ENCODE results near the gene DDI2. TPM values are rescaled to one million over a fixed set of nuclear protein-coding genes. Genes with fewer than 3 reads are reported as not detected.
"Not testable (repeated sequence)": the region's sequence is repeated elsewhere in the genome, so short reads cannot be mapped to it uniquely, and the experiment has no call there.

The DDI2 gene
- total RNA-seq, 2 donors from 2014 or later, result 23.8 to 27.4 TPM

DNA sequence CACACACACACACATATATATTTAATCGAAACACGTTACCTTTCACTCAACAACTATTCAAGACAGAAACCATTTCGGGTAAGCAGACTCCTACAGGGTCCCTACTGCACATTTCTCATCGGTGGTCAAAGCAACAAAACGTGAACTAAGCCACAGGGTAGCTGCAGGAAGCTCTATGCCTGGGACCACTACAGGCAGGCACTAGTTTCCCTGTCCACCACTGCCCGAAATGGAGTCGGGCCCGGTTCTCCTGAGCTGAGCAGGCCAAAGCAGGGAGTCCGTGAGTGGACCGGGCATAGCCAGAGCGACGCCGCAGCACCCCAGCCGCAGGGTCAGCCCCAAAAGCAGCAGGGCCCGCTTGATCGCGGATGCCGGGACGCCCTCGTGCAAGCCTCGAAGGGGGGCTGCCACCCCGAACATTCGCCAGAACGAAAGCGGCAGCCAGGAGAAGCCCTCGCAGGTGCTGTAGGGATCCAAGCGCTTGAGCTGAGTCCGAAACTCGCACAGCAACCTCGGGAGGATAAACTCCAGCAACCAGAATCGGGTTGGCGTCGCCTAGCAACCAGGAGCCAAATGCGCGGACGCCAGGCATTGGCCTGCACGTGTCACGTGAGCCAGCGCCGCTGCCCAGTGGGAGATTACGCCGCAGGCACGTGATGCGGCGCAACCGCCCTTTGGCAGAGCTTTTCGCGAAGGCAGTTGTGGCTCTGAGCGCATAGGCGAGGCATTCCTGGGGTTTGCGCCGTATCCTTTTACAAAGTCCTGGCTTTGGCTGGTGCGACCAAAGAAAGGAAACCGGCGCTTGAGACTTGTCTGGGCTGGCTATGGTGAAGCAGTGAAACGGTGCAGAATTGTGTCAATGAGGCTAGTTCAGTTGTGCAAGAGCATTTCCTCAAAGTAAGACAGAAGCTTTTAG is 13.9 kb upstream of the DDI2 start:
- intact Hi-C loops (cut with DNase I), result no loop called here
- DNase-seq (ENCODE audit: low spot score), result peak; percentile 99

DNA sequence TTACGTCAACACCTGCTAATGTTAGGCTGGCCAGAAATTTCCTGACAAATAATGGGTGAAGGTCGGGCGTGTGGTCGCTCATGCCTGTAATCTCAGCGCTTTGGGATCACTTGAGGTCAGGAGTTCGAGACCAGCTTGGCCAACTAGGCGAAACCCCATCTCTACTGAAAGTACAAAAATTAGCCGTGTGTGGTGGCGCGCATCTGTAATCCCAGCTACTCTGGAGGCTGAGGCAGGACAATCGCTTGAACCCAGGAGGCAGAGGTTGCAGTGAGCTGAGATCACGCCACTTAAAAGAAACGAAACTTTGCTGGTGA is 13.3 kb upstream of the DDI2 start:
- intact Hi-C loops (cut with DNase I); DNase-seq (ENCODE audit: low spot score): not testable (repeated sequence)

DNA sequence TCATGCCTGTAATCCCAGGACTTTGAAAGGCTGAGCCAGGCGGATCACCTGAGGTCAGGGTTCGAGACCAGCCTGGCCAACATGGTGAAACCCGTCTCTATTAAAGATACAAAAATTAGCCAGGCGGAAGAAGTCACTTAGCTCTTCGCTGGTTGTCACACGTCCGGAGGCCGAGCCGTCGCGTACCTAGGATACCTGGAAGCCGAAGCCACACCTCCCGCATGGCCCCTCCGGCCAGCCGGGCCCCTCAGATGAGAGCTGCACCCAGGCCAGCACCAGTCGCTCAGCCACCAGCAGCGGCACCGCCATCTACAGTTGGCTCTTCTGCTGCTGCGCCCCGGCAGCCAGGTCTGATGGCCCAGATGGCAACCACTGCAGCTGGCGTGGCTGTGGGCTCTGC is 12.9 kb upstream of the DDI2 start:
- intact Hi-C loops (cut with DNase I); DNase-seq (ENCODE audit: low spot score): not testable (repeated sequence)

DNA sequence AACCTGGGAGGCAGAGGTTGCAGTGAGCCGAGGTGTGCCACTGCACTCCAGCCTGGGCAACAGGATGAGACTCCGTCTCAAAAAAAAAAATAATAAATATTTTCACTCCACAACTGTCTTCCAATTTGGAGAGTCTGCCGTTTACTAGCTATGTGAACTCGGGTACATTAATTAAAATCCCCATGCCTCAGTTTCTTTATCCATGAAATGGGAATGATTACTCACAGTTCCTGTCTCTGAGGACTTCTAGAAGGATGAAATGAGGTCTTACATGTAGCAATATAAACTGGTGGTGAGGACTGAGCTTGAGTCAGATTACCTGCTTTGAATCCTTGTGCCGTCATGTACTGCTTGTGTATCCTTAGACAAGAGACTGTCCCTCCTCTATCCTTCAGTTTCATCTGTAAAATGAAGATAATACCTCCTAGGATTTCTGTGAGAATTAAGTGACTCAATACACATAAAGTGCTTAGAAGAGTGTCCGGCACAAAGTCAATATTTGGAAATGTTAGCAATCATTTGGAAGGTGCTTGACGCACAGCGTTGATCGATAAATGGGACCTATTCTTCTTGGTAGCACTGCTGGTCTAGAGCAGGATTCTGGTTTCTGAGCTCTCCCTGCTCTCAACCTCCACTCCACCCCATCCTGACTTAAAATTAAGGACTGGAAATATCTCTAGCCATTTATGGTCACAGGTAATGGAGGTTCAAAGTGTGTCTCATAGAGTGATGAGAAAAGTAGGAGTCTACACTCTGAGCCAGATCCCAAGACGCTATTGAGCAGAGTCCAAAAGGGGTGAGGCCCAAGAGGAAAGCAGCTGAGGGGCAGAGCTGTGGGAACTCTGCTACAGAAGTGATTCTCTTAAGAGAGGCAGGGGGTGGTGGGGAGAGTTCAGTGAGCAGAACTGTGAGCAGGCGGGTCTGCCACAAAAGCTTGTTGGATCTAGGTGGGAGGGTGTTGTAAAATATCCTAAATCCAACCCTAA is 11.6 kb upstream of the DDI2 start:
- intact Hi-C loops (cut with DNase I), result no loop called here
- no peak for DNase-seq (ENCODE audit: low spot score)

DNA sequence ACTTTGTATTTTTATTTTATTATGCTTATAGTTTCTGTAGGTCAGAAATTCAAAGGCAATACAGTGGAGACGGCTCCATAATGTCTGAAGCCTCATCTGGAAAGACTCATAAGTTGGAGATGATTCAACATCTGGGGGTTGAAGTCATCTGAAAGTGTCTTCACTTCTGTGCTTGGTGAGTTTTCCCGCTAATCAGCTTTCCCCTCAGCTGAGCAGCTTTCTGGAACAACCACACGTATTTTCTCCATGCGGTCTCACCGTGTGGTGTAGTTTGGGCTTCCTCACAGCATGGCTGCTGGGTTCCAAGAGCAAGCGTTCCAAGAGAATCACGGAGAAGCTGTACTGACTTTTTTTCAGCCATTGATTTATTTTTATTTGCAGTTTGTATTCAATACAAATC is 7.6 kb upstream of the DDI2 start:
- intact Hi-C loops (cut with DNase I), result no loop called here
- DNase-seq (ENCODE audit: low spot score), result no peak

DNA sequence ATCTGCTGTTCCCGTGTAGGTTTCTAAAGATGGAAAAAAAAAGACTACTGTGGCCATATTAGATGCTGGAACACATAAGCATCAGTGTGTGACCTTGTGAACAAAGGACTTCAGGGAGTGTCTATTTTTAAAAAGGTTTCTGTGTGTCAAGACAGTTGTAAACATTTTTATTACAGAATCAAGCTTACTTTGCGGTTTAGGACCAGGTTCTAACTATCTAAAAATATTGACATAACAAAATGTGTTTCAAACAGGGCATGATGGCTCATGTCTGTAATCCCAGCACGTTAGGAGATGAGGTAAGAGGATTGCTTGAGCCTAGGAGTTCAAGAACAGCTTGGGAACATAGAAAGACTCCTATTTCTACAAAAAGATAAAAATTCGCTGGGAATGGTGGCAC is 7.1 kb upstream of the DDI2 start:
- intact Hi-C loops (cut with DNase I), result no loop called here

DNA sequence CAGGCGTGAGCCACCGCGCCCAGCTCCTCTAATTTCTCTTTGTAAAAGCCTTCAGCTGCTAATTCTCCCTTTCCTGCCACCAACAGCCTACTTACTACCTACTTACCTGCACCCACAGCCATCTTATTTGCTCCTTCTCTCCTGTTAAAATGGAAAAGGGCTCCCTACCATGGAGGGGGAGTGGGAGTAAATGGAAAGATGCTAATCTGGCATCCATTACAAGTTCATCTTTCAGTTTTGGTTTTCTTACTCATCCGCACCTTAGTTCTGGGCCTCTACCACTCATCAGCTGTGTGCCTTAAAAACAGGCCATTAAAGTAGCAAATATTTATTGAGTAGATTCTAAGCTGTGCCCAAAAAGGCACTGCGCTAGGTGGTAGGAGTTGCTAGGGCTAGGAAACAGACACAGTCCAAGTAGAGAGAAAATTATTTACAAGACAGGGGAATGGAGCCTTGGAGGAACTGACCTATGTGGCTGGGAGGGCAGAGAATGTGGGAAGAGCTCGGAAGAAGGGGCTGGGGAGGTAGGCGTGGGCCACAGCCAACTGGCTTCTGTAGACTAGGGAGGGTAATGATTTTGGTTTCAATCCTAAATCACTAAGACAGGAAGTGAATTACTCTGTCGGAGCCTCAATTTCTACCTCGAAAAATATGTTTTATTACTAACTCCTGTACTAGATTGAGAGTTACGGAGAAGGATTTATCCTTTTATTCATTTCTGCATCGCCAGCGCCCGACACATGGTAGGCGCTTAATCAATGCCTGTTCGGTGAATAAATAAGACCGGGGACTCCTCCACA is 685 bp upstream of the DDI2 start:
- intact Hi-C loops (cut with DNase I), result no loop called here

More for the DNA sequence above, 7.1 kb upstream of the DDI2 start:
- DNase-seq (ENCODE audit: low spot score), result no peak

DNA sequence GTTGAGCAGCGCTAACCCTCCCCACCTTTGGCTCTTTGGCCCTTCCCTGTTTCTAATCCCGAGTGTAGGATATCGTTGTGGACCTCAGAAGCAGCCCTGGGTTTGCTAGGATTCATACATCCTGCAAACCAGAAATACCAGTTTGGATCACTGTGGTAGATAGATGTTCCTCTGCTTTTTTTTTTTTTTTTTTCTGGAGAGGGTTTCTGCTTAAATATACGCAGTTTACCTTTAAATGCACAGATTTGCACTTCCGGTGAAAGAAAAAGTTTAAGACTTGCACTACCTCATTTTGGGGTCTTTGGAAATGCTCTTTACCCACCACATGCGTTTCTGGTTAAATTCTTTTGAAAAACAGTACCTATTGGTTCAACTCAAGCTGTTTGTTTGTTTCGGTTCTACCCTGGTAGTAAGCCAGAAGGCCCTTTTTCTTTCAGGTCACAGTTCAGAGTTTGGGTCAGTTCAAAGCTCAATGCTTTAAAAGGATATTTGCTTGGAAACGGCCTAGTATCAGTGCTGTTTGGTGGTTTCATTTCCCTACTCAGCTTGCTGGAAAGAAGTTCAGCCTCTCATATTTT is 908 bp downstream of the DDI2 start:
- no peak for DNase-seq (ENCODE audit: low spot score)
- intact Hi-C loops (cut with DNase I), result no loop called here

More for the DNA sequence above, 685 bp upstream of the DDI2 start:
- no peak for DNase-seq (ENCODE audit: low spot score)

DNA sequence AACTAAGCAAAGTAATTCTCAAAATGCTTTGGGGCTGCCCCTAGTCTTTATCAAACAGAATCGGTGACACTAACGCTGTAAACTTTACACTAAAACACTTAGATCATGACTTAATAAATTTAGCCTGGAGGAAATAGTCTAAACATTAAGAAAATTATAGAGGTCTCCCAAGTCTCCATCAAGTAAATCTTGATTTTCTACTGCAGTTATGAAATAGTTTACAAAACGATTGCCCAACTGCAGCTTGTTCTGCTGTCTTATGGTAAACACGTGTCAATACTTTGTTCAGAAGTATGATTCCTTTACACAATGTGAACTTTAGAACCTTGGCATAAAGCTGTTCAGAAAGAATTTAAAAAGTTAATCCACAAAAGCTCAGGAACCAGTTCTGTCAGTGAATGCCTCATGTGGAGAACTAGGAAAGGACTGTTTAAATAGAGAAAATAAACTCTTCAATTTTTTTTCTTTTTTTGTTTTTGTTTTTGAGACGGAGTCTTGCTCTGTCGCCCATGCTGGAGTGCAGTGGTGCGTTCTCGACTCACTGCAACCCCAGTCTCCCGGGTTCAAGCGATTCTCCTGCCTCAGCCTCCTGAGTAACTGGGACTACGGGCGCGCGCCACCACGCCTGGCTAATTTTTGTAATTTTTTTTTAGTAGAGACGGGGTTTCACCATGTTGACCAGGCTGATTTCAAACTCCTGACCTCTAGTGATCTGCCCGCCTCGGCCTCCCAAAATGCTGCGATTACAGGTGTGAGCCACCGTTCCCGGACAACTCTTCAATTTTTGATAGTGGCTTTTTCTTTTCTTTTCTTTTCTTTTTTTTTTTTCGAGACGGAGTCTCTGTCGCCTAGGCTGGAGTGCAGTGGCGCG is 1.6 kb downstream of the DDI2 start:
- intact Hi-C loops (cut with DNase I), result no loop called here

DNA sequence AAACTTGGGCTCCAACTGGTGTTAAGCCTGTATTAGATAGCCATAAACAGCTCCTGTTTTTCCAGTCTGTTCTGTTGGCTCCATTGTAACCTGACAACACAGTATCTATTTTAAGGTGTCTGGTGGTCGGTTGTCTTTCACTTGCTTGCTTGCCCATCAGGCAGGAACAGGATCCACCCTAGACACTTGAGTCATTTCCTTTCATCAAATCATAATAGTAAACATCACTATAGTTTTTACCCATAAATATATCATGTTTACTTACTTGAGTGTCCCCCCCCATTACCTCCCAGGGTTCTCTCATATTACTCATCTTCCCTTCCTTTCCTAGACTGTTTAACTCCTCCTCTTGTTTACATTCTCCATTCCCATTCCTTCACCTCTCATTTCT is 2.9 kb downstream of the DDI2 start:
- no peak for DNase-seq (ENCODE audit: low spot score)
- intact Hi-C loops (cut with DNase I), result loop anchor here in 1 of 2 donors (10.0 kb wide), 1 partner anchor 55 kb away; no protein-coding TSS in a partner anchor

More for the DNA sequence above, 1.6 kb downstream of the DDI2 start:
- no peak for DNase-seq (ENCODE audit: low spot score)

DNA sequence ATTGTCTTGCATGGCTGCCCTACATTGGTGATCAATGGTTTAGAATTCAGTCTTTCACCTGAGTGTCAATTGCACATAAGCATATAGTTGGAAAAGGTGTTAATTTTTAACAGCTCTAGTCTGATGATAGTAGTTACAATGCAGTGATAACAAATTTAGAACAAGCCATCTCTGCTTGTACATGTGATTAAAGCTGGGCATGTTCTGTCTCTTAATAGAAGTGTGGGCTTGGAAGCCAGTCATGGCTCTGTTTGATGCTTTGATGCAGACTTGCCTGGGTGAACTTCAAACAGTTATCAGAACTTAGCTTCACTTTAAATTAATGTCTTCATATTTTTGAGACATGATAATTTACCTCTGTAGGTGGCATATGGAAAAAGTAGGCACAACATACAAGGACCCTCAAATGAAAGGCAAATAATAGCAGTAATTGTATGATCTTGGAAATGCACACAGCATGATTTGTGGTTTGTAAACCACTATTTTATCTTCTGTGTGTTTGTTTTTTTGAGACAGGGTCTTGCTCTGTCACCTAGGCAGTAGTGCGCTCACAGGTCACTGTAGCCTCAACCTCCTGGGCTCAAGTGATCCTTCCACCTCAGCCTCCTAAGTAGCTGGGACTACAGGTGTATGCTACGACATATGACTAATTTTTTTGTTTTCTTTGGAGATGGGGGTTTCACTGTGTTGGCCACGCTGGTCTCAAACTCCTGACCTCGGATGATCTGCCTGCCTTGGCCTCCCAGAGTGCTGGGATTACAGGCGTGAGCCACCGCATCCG is 3.8 kb downstream of the DDI2 start:
- intact Hi-C loops (cut with DNase I), result loop anchor here in 1 of 2 donors (10.0 kb wide), 1 partner anchor 54 kb away; no protein-coding TSS in a partner anchor
- DNase-seq (ENCODE audit: low spot score), result no peak

DNA sequence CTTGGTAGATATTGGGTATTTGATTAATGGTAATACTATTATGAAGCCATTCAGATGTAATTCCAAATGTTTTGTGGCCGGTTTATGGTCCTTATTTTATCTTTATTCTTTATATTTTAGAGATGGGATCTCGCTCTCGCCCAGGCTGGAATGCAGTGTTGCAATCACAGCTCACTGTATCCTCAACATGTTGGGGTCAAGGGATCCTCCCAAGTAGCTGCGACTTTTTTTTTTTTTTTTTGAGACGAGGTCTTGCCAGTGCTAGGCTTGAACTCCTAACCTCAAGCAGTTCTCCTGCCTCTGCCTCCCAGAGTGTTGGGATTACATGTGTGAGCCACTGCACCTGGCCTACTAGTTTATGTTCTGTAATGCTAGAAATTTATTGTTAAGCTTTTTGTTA is 4.7 kb downstream of the DDI2 start:
- no peak for DNase-seq (ENCODE audit: low spot score)
- intact Hi-C loops (cut with DNase I), result loop anchor here in 1 of 2 donors (10.0 kb wide), 1 partner anchor 53 kb away; no protein-coding TSS in a partner anchor

DNA sequence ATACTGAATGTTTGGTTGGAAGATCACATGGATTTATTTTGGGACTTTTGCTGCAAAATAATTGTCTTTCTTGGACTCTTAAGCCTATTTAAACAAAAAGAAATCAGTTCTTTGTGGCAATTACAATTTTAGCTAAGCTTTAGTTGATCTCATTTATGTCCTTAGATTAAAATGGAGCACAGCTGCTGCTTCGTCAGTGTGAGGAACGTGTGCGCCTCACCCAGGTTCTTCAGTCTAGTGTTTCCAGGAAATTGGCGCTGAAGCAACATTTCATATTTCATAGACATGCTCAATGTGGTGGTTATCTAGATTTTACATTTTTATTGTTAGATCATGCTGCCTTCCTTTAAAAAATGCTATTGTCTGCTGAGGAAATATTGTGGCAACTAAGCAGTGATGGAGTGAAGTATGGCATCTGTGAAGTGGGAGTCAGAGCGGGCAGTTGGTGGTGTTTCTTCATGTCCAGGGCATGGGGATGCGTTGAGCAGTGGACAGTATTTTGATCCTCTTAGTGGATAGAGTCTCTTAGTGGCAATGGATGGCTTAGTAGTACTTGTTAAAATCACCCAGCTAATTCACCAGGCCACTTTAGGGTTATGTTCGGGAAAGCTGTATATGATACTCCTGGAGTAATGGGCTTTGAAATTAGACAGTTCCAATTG is 5.6 kb downstream of the DDI2 start:
- intact Hi-C loops (cut with DNase I), result loop anchor here in 1 of 2 donors (10.0 kb wide), 1 partner anchor 52 kb away; no protein-coding TSS in a partner anchor

DNA sequence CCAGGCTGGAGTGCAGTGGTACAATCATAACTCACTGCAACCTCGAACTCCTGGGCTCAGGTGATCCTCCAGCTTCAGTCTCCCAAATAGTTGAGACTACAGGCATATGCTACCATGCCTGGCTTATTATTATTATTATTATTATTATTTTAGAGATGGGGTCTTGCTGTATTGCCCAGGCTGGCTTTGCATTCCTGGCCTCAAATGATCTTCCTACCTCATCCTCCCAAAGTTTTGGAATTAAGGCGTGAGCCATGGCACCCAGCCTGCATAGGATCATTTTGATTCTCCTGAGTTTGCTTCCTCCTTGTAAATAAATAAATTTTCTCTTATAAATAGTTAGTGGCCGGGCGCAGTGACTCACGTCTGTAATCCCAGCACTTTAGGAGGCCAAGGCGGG is 6.2 kb downstream of the DDI2 start:
- no peak for DNase-seq (ENCODE audit: low spot score)
- intact Hi-C loops (cut with DNase I), result loop anchor here in 1 of 2 donors (10.0 kb wide), 1 partner anchor 51 kb away; no protein-coding TSS in a partner anchor

More for the DNA sequence above, 5.6 kb downstream of the DDI2 start:
- no peak for DNase-seq (ENCODE audit: low spot score)

DNA sequence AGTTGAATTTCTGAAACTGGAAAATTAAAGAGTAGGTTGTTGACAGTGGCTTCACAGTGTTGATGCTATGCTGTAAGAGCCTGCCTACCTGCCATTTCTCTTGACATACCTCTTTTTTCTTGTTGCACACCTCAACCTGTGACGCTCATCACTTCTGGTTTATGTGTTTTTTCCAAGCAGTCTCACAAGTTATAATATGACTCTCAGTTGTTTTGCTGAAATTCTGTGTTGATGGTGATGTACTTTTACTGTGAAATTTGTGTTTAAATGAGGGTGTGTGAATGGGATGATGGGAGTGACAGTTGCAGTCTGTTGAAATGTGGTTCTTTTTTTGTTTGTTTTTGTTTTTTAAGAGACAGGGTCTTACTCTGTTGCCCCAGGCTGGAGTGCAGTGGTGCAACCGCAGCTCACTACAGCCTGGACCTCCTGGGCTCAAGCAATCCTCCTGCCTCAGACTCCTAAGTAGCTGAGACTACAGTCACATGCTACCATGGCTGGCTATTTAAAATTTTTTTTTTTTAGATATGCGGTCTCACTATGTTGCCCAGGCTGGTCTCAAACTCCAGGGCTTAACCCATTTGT is 7.0 kb downstream of the DDI2 start:
- DNase-seq (ENCODE audit: low spot score), result no peak
- intact Hi-C loops (cut with DNase I), result loop anchor here in 1 of 2 donors (10.0 kb wide), 1 partner anchor 51 kb away; no protein-coding TSS in a partner anchor
